ENCODE data around the gene KIAA0040.

GRCh38 chr1:175188936-175189335 is 3.6 kb downstream of the KIAA0040 start:
- TF ChIP-seq CTCF (IDR thresholded peaks at IDR 0.05; ENCODE audit: poor library complexity, severe bottlenecking) (no peak), EZH2 (IDR thresholded peaks at IDR 0.05; ENCODE audit: borderline replicate concordance, insufficient read depth, low read length, poor library complexity, severe bottlenecking) (no peak)
